ENCODE data around the gene VPS16. TPM values are rescaled to one million over a fixed set of nuclear protein-coding genes. Genes with fewer than 3 reads are reported as not detected.

Gene VPS16
- total RNA-seq, 1 experiment from 2014 or later: 22.2 TPM

DNA sequence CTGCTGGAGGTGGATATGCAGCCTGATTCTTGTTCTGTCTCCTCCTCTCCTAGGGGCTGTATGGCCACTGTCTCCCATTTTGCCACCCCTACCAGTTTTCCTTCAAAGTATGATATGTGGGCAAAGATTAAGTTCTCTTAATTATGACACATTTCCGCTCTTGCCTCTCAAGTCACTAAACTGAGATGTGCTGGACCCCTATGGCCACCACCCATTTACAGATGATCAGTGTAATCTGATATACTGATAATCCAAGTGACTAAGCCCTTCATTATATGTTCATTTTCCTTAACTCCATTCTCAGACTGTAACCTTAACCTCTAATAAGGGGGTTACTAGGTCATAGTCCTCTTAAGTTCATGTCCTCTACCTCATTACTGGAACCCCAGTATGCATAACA is 26.5 kb upstream of the VPS16 start:
- no peak for DNase-seq
- Mint-ChIP-seq H3K4me1 (ENCODE audit: low read depth, unreplicated experiment) (peaks cover 3% of the 10 kb centered on the region), H3K4me3 (ENCODE audit: low read depth, unreplicated experiment) (no peak overlapping the region), H3K27ac (ENCODE audit: unreplicated experiment) (no peak overlapping the region), H3K27me3 (ENCODE audit: unreplicated experiment) (peaks cover 56% of the 10 kb centered on the region), H3K9me3 (ENCODE audit: low read depth, unreplicated experiment) (no peaks in the 10 kb centered on the region), H3K36me3 (ENCODE audit: insufficient read depth, unreplicated experiment) (no peaks in the 10 kb centered on the region)
- CTCF ChIA-PET: no interaction called here
- no peak for TF ChIP-seq CTCF (IDR thresholded peaks at IDR 0.05; ENCODE audit: unreplicated experiment)
- intact Hi-C loops (cut with micrococcal nuclease; ENCODE audit: unreplicated experiment): no loop called here
- BruUV-seq (replicated peaks): no TSS peak

GRCh38 chr20:2814587-2815051 is 25.9 kb upstream of the VPS16 start, which contains the start of gene C20orf141:
Gene C20orf141, plus strand, starts transcription at chr20:2814987. Its CDS starts 198 bp downstream, at chr20:2815185.
- no peaks in the 10 kb centered on the region for H3K36me3 Mint-ChIP-seq (ENCODE audit: insufficient read depth, unreplicated experiment)
- H3K9me3 Mint-ChIP-seq (ENCODE audit: low read depth, unreplicated experiment): no peaks in the 10 kb centered on the region
- BruUV-seq (replicated peaks): no TSS peak
- peaks cover 55% of the 10 kb centered on the region for H3K27me3 Mint-ChIP-seq (ENCODE audit: unreplicated experiment)
- no peak within 1 kb of the TSS for H3K4me3 Mint-ChIP-seq (ENCODE audit: low read depth, unreplicated experiment)
- H3K4me1 Mint-ChIP-seq (ENCODE audit: low read depth, unreplicated experiment): no peaks in the 10 kb centered on the region
- no peak for TF ChIP-seq CTCF (IDR thresholded peaks at IDR 0.05; ENCODE audit: unreplicated experiment)
- H3K27ac Mint-ChIP-seq (ENCODE audit: unreplicated experiment): no peak within 1 kb of the TSS
- intact Hi-C loops (cut with micrococcal nuclease; ENCODE audit: unreplicated experiment): no loop called here
- CTCF ChIA-PET: interaction anchor here (0.7 kb wide), 1 partner anchor 9 kb away, joined by 4 read pairs; no protein-coding TSS in a partner anchor
- DNase-seq: no peak

GRCh38 chr20:2815242-2815900 is 25.2 kb upstream of the VPS16 start:
- Mint-ChIP-seq H3K9me3 (ENCODE audit: low read depth, unreplicated experiment) (no peaks in the 10 kb centered on the region), H3K36me3 (ENCODE audit: insufficient read depth, unreplicated experiment) (no peaks in the 10 kb centered on the region), H3K27ac (ENCODE audit: unreplicated experiment) (no peak overlapping the region), H3K27me3 (ENCODE audit: unreplicated experiment) (peaks cover 62% of the 10 kb centered on the region), H3K4me1 (ENCODE audit: low read depth, unreplicated experiment) (no peaks in the 10 kb centered on the region), H3K4me3 (ENCODE audit: low read depth, unreplicated experiment) (no peak overlapping the region)
- no TSS peak for BruUV-seq (replicated peaks)
- intact Hi-C loops (cut with micrococcal nuclease; ENCODE audit: unreplicated experiment): no loop called here
- no peak for TF ChIP-seq CTCF (IDR thresholded peaks at IDR 0.05; ENCODE audit: unreplicated experiment)
- no peak for DNase-seq
- CTCF ChIA-PET: no interaction called here

DNA sequence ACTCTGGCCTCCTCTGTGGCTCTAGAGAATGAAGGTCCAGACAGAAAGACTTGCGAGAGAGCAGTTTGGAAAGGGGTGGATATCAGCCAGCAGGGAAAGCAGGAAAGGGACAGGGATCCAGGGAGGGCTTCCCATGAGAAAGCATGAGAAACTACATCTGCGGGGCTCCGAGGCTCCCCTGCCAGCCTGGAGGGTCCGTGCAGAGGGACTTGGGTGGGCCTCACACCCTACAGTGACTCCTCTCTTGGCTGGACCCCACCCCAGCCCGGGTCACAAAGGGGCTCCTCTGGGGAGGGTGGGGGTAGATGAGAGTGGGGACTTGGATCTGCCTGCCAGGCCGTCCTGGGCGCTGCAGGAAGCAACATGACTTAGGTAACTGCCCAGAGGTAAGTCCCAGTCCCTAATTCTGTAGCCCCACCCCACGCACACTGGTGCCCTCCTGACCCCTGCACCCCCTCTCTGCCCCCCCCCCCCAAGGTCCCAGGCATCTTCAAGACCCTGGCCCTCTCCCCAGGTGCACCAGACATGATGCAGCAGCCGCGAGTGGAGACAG is 24.4 kb upstream of the VPS16 start, which contains the start of gene TMEM239:
Gene TMEM239, plus strand, starts transcription at position 335 of the 553 bp plus-strand sequence. Its CDS starts 191 bp downstream, at position 526.
- no peaks in the 10 kb centered on the region for H3K36me3 Mint-ChIP-seq (ENCODE audit: insufficient read depth, unreplicated experiment)
- TF ChIP-seq CTCF (IDR thresholded peaks at IDR 0.05; ENCODE audit: unreplicated experiment): no peak
- no peaks in the 10 kb centered on the region for H3K9me3 Mint-ChIP-seq (ENCODE audit: low read depth, unreplicated experiment)
- H3K4me3 Mint-ChIP-seq (ENCODE audit: low read depth, unreplicated experiment): no peak within 1 kb of the TSS
- DNase-seq: no peak
- no TSS peak for BruUV-seq (replicated peaks)
- intact Hi-C loops (cut with micrococcal nuclease; ENCODE audit: unreplicated experiment): no loop called here
- CTCF ChIA-PET: no interaction called here
- H3K4me1 Mint-ChIP-seq (ENCODE audit: low read depth, unreplicated experiment): no peaks in the 10 kb centered on the region
- peaks cover 65% of the 10 kb centered on the region for H3K27me3 Mint-ChIP-seq (ENCODE audit: unreplicated experiment)
- H3K27ac Mint-ChIP-seq (ENCODE audit: unreplicated experiment): no peak within 1 kb of the TSS
